ENCODE results near the gene NAIP. TPM values are rescaled to one million over a fixed set of nuclear protein-coding genes. Genes with fewer than 3 reads are reported as not detected.
"Not testable (repeated sequence)": the region's sequence is repeated elsewhere in the genome, so short reads cannot be mapped to it uniquely, and the experiment has no call there.

Gene NAIP
- polyA plus RNA-seq (ENCODE audit: insufficient read length) = 13.3 TPM

GRCh38 chr5:71025289-71025953 lies at the start of gene NAIP:
Gene NAIP (minus strand): TSS chr5:71025339. CDS start chr5:71012915, 12,424 bp downstream.
- not testable (repeated sequence) for DNase-seq (ENCODE audit: low read depth)

- DNase-seq (ENCODE audit: low read depth) = not testable (repeated sequence)
Measured at GRCh38 chr5:71067262-71067928, 42.3 kb upstream of the NAIP start, which contains the start of gene GTF2H2. Gene GTF2H2 (minus strand): TSS chr5:71067676. CDS start chr5:71062763, 4,913 bp downstream.

- not testable (repeated sequence) for DNase-seq (ENCODE audit: low read depth)
Measured at GRCh38 chr5:71061322-71061721, 36.2 kb upstream of the NAIP start.

GRCh38 chr5:71059426-71059825 lies 34.3 kb upstream of the NAIP start:
- DNase-seq (ENCODE audit: low read depth) = not testable (repeated sequence)

GRCh38 chr5:71044808-71045207 lies 19.7 kb upstream of the NAIP start:
- not testable (repeated sequence) for DNase-seq (ENCODE audit: low read depth)

- DNase-seq (ENCODE audit: low read depth) = not testable (repeated sequence)
Measured at GRCh38 chr5:71044128-71044527, 19.0 kb upstream of the NAIP start.

GRCh38 chr5:71031046-71031776 lies 6.1 kb upstream of the NAIP start:
- not testable (repeated sequence) for DNase-seq (ENCODE audit: low read depth)

GRCh38 chr5:71020643-71021042 lies 4.5 kb downstream of the NAIP start:
- not testable (repeated sequence) for DNase-seq (ENCODE audit: low read depth)

- DNase-seq (ENCODE audit: low read depth) = not testable (repeated sequence)
Measured at GRCh38 chr5:71018376-71019005, 6.6 kb downstream of the NAIP start.

GRCh38 chr5:71014176-71014575 lies 11.0 kb downstream of the NAIP start:
- no peak for DNase-seq (ENCODE audit: low read depth)

- DNase-seq (ENCODE audit: low read depth) = no peak
Measured at GRCh38 chr5:71013575-71013974, 11.6 kb downstream of the NAIP start.

- no peak for DNase-seq (ENCODE audit: low read depth)
Measured at GRCh38 chr5:71011194-71011792, 13.8 kb downstream of the NAIP start.

GRCh38 chr5:71006983-71007382 lies 18.2 kb downstream of the NAIP start:
- DNase-seq (ENCODE audit: low read depth) = not testable (repeated sequence)

GRCh38 chr5:70984882-70985281 lies 40.3 kb downstream of the NAIP start:
- not testable (repeated sequence) for DNase-seq (ENCODE audit: low read depth)

- DNase-seq (ENCODE audit: low read depth) = not testable (repeated sequence)
Measured at GRCh38 chr5:70967220-70967619, 57.9 kb downstream of the NAIP start.

GRCh38 chr5:70964531-70964930 lies 60.6 kb downstream of the NAIP start:
- DNase-seq (ENCODE audit: low read depth) = not testable (repeated sequence)

- not testable (repeated sequence) for DNase-seq (ENCODE audit: low read depth)
Measured at GRCh38 chr5:70953068-70953467, 72.1 kb downstream of the NAIP start.

- DNase-seq (ENCODE audit: low read depth) = not testable (repeated sequence)
Measured at GRCh38 chr5:70932560-70932959, 92.6 kb downstream of the NAIP start.

GRCh38 chr5:70931709-70932368 lies 93.3 kb downstream of the NAIP start:
- not testable (repeated sequence) for DNase-seq (ENCODE audit: low read depth)

- not testable (repeated sequence) for DNase-seq (ENCODE audit: low read depth)
Measured at GRCh38 chr5:70925211-70925562, 100.0 kb downstream of the NAIP start.
